HEK293T (cell line): ENCODE results near the gene GMDS.

Experiments
- CTCF ChIA-PET: fragments of 350-600 bp; formaldehyde crosslinking; extraction: SDS; loops from one replicate; lab custom pipeline; 2021; ENCODE audit warnings: antibody characterized with exemption, inconsistent platforms; lab: Yijun Ruan, JAX
- POLR2A ChIA-PET: fragments of 350-600 bp; formaldehyde crosslinking; extraction: SDS; loops from one replicate; lab custom pipeline; 2020; ENCODE audit warnings: antibody characterized with exemption, inconsistent platforms; lab: Yijun Ruan, JAX
- DNase-seq: peaks from one replicate; pipeline ENCODE4 v3.0.0; 2012; ENCODE audit warnings: mixed read lengths; ENCODE audit errors: extremely low spot score
- ARNT ChIP-seq: fragments of 450-650 bp; IDR thresholded peaks from 2 replicates; pipeline ENCODE4 v1.6.1; 2017; ENCODE audit warnings: mild to moderate bottlenecking
- BHLHE40 ChIP-seq: fragments of 450-650 bp; IDR thresholded peaks from 2 replicates; pipeline ENCODE4 v1.6.1; 2016; ENCODE audit warnings: mild to moderate bottlenecking, moderate library complexity, borderline replicate concordance
- CTBP1 ChIP-seq: fragments of 450-650 bp; IDR thresholded peaks from 2 replicates; pipeline ENCODE4 v1.6.1; 2016; ENCODE audit warnings: borderline replicate concordance
- ELF4 ChIP-seq: fragments of 450-650 bp; IDR thresholded peaks from 2 replicates; pipeline ENCODE4 v1.6.1; 2017; ENCODE audit warnings: antibody characterized with exemption
- FOXA1 ChIP-seq: fragments of 450-650 bp; IDR thresholded peaks from 2 replicates; pipeline ENCODE4 v1.6.1; 2016; ENCODE audit warnings: mild to moderate bottlenecking
- FOXK2 ChIP-seq: fragments of 450-650 bp; IDR thresholded peaks from 2 replicates; pipeline ENCODE4 v1.6.1; 2016; ENCODE audit warnings: mild to moderate bottlenecking
- FOXM1 ChIP-seq: fragments of 450-650 bp; IDR thresholded peaks from 2 replicates; pipeline ENCODE4 v1.6.1; 2017; ENCODE audit warnings: mild to moderate bottlenecking, borderline replicate concordance
- HDGF ChIP-seq: fragments of 450-650 bp; IDR thresholded peaks from 2 replicates; pipeline ENCODE4 v1.6.1; 2017; ENCODE audit warnings: antibody characterized with exemption, borderline replicate concordance
- L3MBTL2 ChIP-seq: fragments of 450-650 bp; conservative IDR thresholded peaks from 2 replicates; pipeline ENCODE4 v1.6.1; 2016; ENCODE audit warnings: mild to moderate bottlenecking
- LEF1 ChIP-seq: fragments of 450-650 bp; IDR thresholded peaks from 2 replicates; pipeline ENCODE4 v1.6.1; 2017; ENCODE audit warnings: mild to moderate bottlenecking, borderline replicate concordance
- NFRKB ChIP-seq: fragments of 450-650 bp; IDR thresholded peaks from 2 replicates; pipeline ENCODE4 v1.6.1; 2016; ENCODE audit warnings: mild to moderate bottlenecking, moderate library complexity
- PKNOX1 ChIP-seq: fragments of 450-650 bp; IDR thresholded peaks from 2 replicates; pipeline ENCODE4 v1.6.1; 2016
- SP1 ChIP-seq: fragments of 450-650 bp; IDR thresholded peaks from 2 replicates; pipeline ENCODE4 v1.6.1; 2017
- SUZ12 ChIP-seq: fragments of 450-650 bp; IDR thresholded peaks from 2 replicates; pipeline ENCODE4 v1.6.1; 2016; ENCODE audit warnings: mild to moderate bottlenecking
- TARDBP ChIP-seq: fragments of 450-650 bp; IDR thresholded peaks from 2 replicates; pipeline ENCODE4 v1.6.1; 2016
- ZNF384 ChIP-seq: fragments of 450-650 bp; IDR thresholded peaks from 2 replicates; pipeline ENCODE4 v1.6.1; 2016

GMDS gene

GRCh38 chr6:2102316-2102883 is 143.0 kb downstream of the GMDS start:
- POLR2A ChIA-PET = interaction anchor here (2.5 kb wide), 1 partner anchor 495 kb away, joined by 20 read pairs; no protein-coding TSS in a partner anchor
- CTCF ChIA-PET = no interaction called here
- no peak for TF ChIP-seq SP1
- no peak for TF ChIP-seq LEF1
- no peak for TF ChIP-seq FOXM1
- no peak for TF ChIP-seq ARNT
- no peak for TF ChIP-seq FOXA1
- no peak for TF ChIP-seq CTBP1
- no peak for TF ChIP-seq FOXK2
- TF ChIP-seq SUZ12 = no peak
- TF ChIP-seq ZNF384 = no peak
- no peak for TF ChIP-seq TARDBP
- TF ChIP-seq NFRKB = no peak
- TF ChIP-seq L3MBTL2 = no peak
- no peak for DNase-seq

- POLR2A ChIA-PET = no interaction called here
- CTCF ChIA-PET = no interaction called here
- DNase-seq = no peak
- no peak for TF ChIP-seq ZNF384
- TF ChIP-seq FOXK2 = no peak
- no peak for TF ChIP-seq NFRKB
- TF ChIP-seq ELF4 = no peak
- no peak for TF ChIP-seq CTBP1
- no peak for TF ChIP-seq FOXM1
- no peak for TF ChIP-seq SUZ12
- no peak for TF ChIP-seq SP1
- no peak for TF ChIP-seq FOXA1
- no peak for TF ChIP-seq TARDBP
- no peak for TF ChIP-seq LEF1
- no peak for TF ChIP-seq BHLHE40
- no peak for TF ChIP-seq PKNOX1
- TF ChIP-seq HDGF = no peak
- no peak for TF ChIP-seq L3MBTL2
- TF ChIP-seq ARNT = no peak
Observed at GRCh38 chr6:2101213-2101612, 144.2 kb downstream of the GMDS start.

- POLR2A ChIA-PET = no interaction called here
- DNase-seq = no peak
- CTCF ChIA-PET = no interaction called here
- TF ChIP-seq ELF4 = no peak
- no peak for TF ChIP-seq ARNT
Observed at GRCh38 chr6:2099870-2100269, 145.5 kb downstream of the GMDS start.

GRCh38 chr6:2097464-2097863 is 147.9 kb downstream of the GMDS start:
- TF ChIP-seq SUZ12 = no peak
- TF ChIP-seq ZNF384 = no peak
- no peak for TF ChIP-seq PKNOX1
- no peak for TF ChIP-seq TARDBP
- no peak for TF ChIP-seq SP1
- no peak for TF ChIP-seq FOXK2
- no peak for TF ChIP-seq NFRKB
- TF ChIP-seq FOXM1 = no peak
- TF ChIP-seq LEF1 = no peak
- TF ChIP-seq ARNT = no peak
- no peak for TF ChIP-seq FOXA1
- no peak for TF ChIP-seq HDGF
- no peak for DNase-seq
- ChIA-PET CTCF (interaction anchor here (0.5 kb wide), 1 partner anchor 513 kb away, joined by 4 read pairs; no protein-coding TSS in a partner anchor), POLR2A (no interaction called here)

- CTCF ChIA-PET = no interaction called here
- no peak for DNase-seq
- TF ChIP-seq HDGF (no peak), CTBP1 (no peak), ARNT (no peak), ELF4 (no peak), SP1 (no peak), L3MBTL2 (no peak)
- POLR2A ChIA-PET = no interaction called here
Observed at GRCh38 chr6:2094642-2095041, 150.8 kb downstream of the GMDS start.

GRCh38 chr6:2086326-2086965 is 159.0 kb downstream of the GMDS start:
- TF ChIP-seq HDGF (no peak), SP1 (no peak), ELF4 (no peak), ZNF384 (no peak), FOXM1 (no peak), TARDBP (no peak), SUZ12 (no peak), FOXK2 (no peak), LEF1 (no peak), L3MBTL2 (no peak), CTBP1 (no peak), FOXA1 (no peak), NFRKB (no peak), BHLHE40 (no peak), ARNT (no peak), PKNOX1 (no peak)
- ChIA-PET POLR2A (no interaction called here), CTCF (no interaction called here)
- no peak for DNase-seq
